Measurements from ENCODE around the gene SRGAP3.

DNA sequence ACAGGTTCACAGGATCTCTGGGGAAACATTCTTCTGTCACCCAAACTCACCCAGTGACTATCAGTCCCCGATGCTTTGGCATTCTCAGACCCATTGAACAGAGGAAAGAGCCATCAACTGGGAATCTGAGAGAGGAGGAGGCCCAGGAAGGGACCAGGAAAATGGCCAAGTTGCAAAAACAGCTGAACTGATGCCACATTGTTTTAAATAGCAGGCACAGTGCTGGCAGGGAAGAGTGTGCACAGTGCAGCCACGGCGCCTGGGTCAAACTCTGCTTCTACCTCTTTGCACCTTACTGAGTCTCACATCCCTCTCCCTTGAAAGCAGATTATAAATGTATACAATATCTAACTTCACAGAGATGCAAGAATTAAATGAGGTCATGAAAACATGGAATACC, 66.4 kb downstream of the SRGAP3 start:
- TF ChIP-seq POLR2AphosphoS5 (IDR thresholded peaks at IDR 0.05; ENCODE audit: low read depth, low read length), result no peak
- TF ChIP-seq POLR2A (IDR thresholded peaks at IDR 0.05; ENCODE audit: low read depth, low read length), result no peak
